ENCODE data around the gene BARHL2. TPM values are rescaled to one million over a fixed set of nuclear protein-coding genes. Genes with fewer than 3 reads are reported as not detected.

Gene BARHL2
- total RNA-seq, 1 donor = not detected

- no peak overlapping the region for H3K4me2 ChIP-seq (ENCODE audit: insufficient read depth, low read length)
- no peaks in the 10 kb centered on the region for H4K20me1 ChIP-seq (ENCODE audit: insufficient read depth, low read length)
- no peak overlapping the region for H2AFZ ChIP-seq (ENCODE audit: low read length)
- no peak overlapping the region for H3K27ac ChIP-seq (ENCODE audit: low read depth, low read length)
- H3K27me3 ChIP-seq (ENCODE audit: insufficient read depth, low read length) = peaks cover 50% of the 10 kb centered on the region
- H3K79me2 ChIP-seq (ENCODE audit: insufficient read depth, low read length) = no peaks in the 10 kb centered on the region
- H3K4me3 ChIP-seq (ENCODE audit: insufficient read depth, low read length) = no peak overlapping the region
- no peak for TF ChIP-seq CTCF (IDR thresholded peaks at IDR 0.05; ENCODE audit: extremely low read depth, low read depth, low read length)
- no peaks in the 10 kb centered on the region for H3K9me3 ChIP-seq (ENCODE audit: low read depth, low read length)
- no peaks in the 10 kb centered on the region for H3K4me1 ChIP-seq (ENCODE audit: insufficient read depth, low read length)
- no peak for DNase-seq (ENCODE audit: insufficient read length, low spot score, missing footprints)
- no peaks in the 10 kb centered on the region for H3K36me3 ChIP-seq (ENCODE audit: insufficient read depth, low read length)
Observed at GRCh38 chr1:90704817-90705216, 12.3 kb downstream of the BARHL2 start.

- no peak for DNase-seq (ENCODE audit: insufficient read length, low spot score, missing footprints)
- H3K4me1 ChIP-seq (ENCODE audit: insufficient read depth, low read length) = no peaks in the 10 kb centered on the region
- no peak for TF ChIP-seq CTCF (IDR thresholded peaks at IDR 0.05; ENCODE audit: extremely low read depth, low read depth, low read length)
- H2AFZ ChIP-seq (ENCODE audit: low read length) = no peak overlapping the region
- H3K9me3 ChIP-seq (ENCODE audit: low read depth, low read length) = no peaks in the 10 kb centered on the region
- H3K27me3 ChIP-seq (ENCODE audit: insufficient read depth, low read length) = no peaks in the 10 kb centered on the region
- no peaks in the 10 kb centered on the region for H4K20me1 ChIP-seq (ENCODE audit: insufficient read depth, low read length)
- no peak overlapping the region for H3K4me2 ChIP-seq (ENCODE audit: insufficient read depth, low read length)
- H3K4me3 ChIP-seq (ENCODE audit: insufficient read depth, low read length) = no peak overlapping the region
- H3K36me3 ChIP-seq (ENCODE audit: insufficient read depth, low read length) = no peaks in the 10 kb centered on the region
- H3K79me2 ChIP-seq (ENCODE audit: insufficient read depth, low read length) = no peaks in the 10 kb centered on the region
- no peak overlapping the region for H3K27ac ChIP-seq (ENCODE audit: low read depth, low read length)
Observed at GRCh38 chr1:90694846-90695245, 22.3 kb downstream of the BARHL2 start.

GRCh38 chr1:90687747-90688146, 29.4 kb downstream of the BARHL2 start:
- no peak overlapping the region for H3K4me2 ChIP-seq (ENCODE audit: insufficient read depth, low read length)
- H3K27ac ChIP-seq (ENCODE audit: low read depth, low read length) = no peak overlapping the region
- no peaks in the 10 kb centered on the region for H4K20me1 ChIP-seq (ENCODE audit: insufficient read depth, low read length)
- H3K9me3 ChIP-seq (ENCODE audit: low read depth, low read length) = no peaks in the 10 kb centered on the region
- H3K79me2 ChIP-seq (ENCODE audit: insufficient read depth, low read length) = no peaks in the 10 kb centered on the region
- no peak for DNase-seq (ENCODE audit: insufficient read length, low spot score, missing footprints)
- no peaks in the 10 kb centered on the region for H3K36me3 ChIP-seq (ENCODE audit: insufficient read depth, low read length)
- no peak overlapping the region for H3K4me3 ChIP-seq (ENCODE audit: insufficient read depth, low read length)
- no peaks in the 10 kb centered on the region for H3K27me3 ChIP-seq (ENCODE audit: insufficient read depth, low read length)
- no peak overlapping the region for H2AFZ ChIP-seq (ENCODE audit: low read length)
- no peaks in the 10 kb centered on the region for H3K4me1 ChIP-seq (ENCODE audit: insufficient read depth, low read length)
- no peak for TF ChIP-seq CTCF (IDR thresholded peaks at IDR 0.05; ENCODE audit: extremely low read depth, low read depth, low read length)

DNA sequence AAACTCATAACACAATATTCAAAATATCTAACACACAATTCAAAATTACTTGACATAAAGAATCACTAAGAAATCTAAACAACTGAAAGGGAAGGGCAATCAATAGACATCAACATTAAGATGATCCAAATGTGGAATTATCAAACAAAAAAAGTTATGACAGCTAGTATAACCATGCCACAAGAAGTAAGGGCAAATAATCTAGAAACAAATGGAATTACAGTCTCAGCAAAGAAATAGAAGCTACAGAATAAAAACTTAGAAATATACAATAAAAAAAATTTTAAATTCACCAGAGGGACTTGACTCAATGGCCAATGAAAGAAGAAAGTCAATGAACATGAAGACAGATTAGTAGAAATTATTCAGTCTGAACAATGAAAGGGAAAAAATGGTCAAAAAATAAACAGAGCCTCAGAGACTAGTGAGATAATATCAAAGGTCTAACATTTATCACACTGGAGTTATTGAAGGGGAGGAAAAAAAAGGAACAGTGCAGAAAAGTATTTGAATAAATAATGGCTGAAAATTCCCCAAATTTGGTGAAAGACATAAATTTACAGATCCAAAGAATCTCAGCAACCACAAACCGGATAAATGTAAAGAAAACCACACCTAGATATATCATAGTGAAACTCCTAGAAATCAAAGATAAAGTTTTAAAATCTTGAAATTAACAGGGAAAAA, 41.8 kb downstream of the BARHL2 start:
- Histone ChIP-seq H4K20me1 (ENCODE audit: insufficient read depth, low read length) (no peaks in the 10 kb centered on the region), H2AFZ (ENCODE audit: low read length) (no peak overlapping the region), H3K4me3 (ENCODE audit: insufficient read depth, low read length) (no peak overlapping the region), H3K9me3 (ENCODE audit: low read depth, low read length) (no peaks in the 10 kb centered on the region), H3K79me2 (ENCODE audit: insufficient read depth, low read length) (no peaks in the 10 kb centered on the region), H3K4me1 (ENCODE audit: insufficient read depth, low read length) (no peaks in the 10 kb centered on the region), H3K4me2 (ENCODE audit: insufficient read depth, low read length) (no peak overlapping the region), H3K36me3 (ENCODE audit: insufficient read depth, low read length) (no peaks in the 10 kb centered on the region), H3K27ac (ENCODE audit: low read depth, low read length) (no peak overlapping the region), H3K27me3 (ENCODE audit: insufficient read depth, low read length) (no peaks in the 10 kb centered on the region)
- DNase-seq (ENCODE audit: insufficient read length, low spot score, missing footprints) = no peak
- no peak for TF ChIP-seq CTCF (IDR thresholded peaks at IDR 0.05; ENCODE audit: extremely low read depth, low read depth, low read length)

All from osteoblast (primary cell).